Calu3 (cell line): Measurements from ENCODE around the gene ECM1. TPM values are rescaled to one million over a fixed set of nuclear protein-coding genes. Genes with fewer than 3 reads are reported as not detected.
A peak's percentile ranks its signal among the peaks of the same experiment; 100 is the strongest.

Source experiments
- BruUV-seq: library from RNA; stranded (reverse); fragments of 400-500 nt; replicated peaks from 2 replicates; lab custom pipeline; 2021; lab: Mats Ljungman, UMichigan
- CTCF ChIA-PET: fragments of 300-600 bp; sonication (Branson Sonifier 250); formaldehyde crosslinking; loops from one replicate; lab custom pipeline; 2022; ENCODE audit warnings: antibody characterized with exemption; lab: Charles Lee
- DNase-seq: peaks from one replicate; pipeline ENCODE4 v3.0.0; 2022
- H3K27ac Mint-ChIP-seq: one replicate; pipeline ENCODE4 v1.8.0; 2022; ENCODE audit warnings: mixed read lengths; ENCODE audit not compliant: unreplicated experiment
- H3K27me3 Mint-ChIP-seq: one replicate; pipeline ENCODE4 v1.8.0; 2022; ENCODE audit warnings: mixed read lengths; ENCODE audit not compliant: unreplicated experiment
- H3K36me3 Mint-ChIP-seq: one replicate; pipeline ENCODE4 v1.8.0; 2022; ENCODE audit warnings: mild to moderate bottlenecking, moderate library complexity, mixed read lengths; ENCODE audit not compliant: insufficient read depth, unreplicated experiment
- H3K4me1 Mint-ChIP-seq: one replicate; pipeline ENCODE4 v1.8.0; 2022; ENCODE audit warnings: mild to moderate bottlenecking, low read depth, mixed read lengths; ENCODE audit not compliant: unreplicated experiment
- H3K4me3 Mint-ChIP-seq: one replicate; pipeline ENCODE4 v1.8.0; 2022; ENCODE audit warnings: mild to moderate bottlenecking, low read depth, moderate library complexity, mixed read lengths; ENCODE audit not compliant: unreplicated experiment
- H3K9me3 Mint-ChIP-seq: one replicate; pipeline ENCODE4 v1.8.0; 2022; ENCODE audit warnings: low read depth, mixed read lengths; ENCODE audit not compliant: unreplicated experiment
- CTCF ChIP-seq: fragments of 200-600 bp; IDR thresholded peaks from one replicate; pipeline ENCODE4 v1.8.0; 2022; ENCODE audit warnings: antibody characterized with exemption; ENCODE audit not compliant: unreplicated experiment
- intact Hi-C: fragments of 100-400 bp; cut with micrococcal nuclease; formaldehyde crosslinking; loops from one replicate; pipeline ENCODE4 v1.10.0; 2022; ENCODE audit not compliant: unreplicated experiment
- total RNA-seq: library from RNA; stranded (reverse); gene quantifications from 2 replicates; pipeline ENCODE4 v1.2.3, GENCODE V29; 2022

ECM1 gene
- total RNA-seq, 1 experiment from 2014 or later = 1.6 TPM

GRCh38 chr1:150514260-150514659 lies 6.4 kb downstream of the ECM1 start:
- no peak for TF ChIP-seq CTCF
- Mint-ChIP-seq H3K36me3 (peaks cover 21% of the 10 kb centered on the region), H3K9me3 (no peaks in the 10 kb centered on the region), H3K27ac (no peak overlapping the region), H3K4me3 (peak overlapping the region; percentile 73), H3K4me1 (peaks cover 12% of the 10 kb centered on the region), H3K27me3 (no peaks in the 10 kb centered on the region)
- intact Hi-C loops = no loop called here
- CTCF ChIA-PET = interaction anchor here (0.6 kb wide), 1 partner anchor 20 kb away, joined by 3 read pairs; no protein-coding TSS in a partner anchor
- no TSS peak for BruUV-seq
- no peak for DNase-seq

- no peak for TF ChIP-seq CTCF
- no peak for DNase-seq
- H3K4me3 Mint-ChIP-seq = peak overlapping the region; percentile 73
- intact Hi-C loops = no loop called here
- CTCF ChIA-PET = interaction anchor here (0.6 to 1.6 kb wide), 6 partner anchors 14 to 152 kb away, joined by 3 to 24 read pairs (median 7); partner anchors contain the start of gene RPRD2
- no peaks in the 10 kb centered on the region for H3K9me3 Mint-ChIP-seq
- no peaks in the 10 kb centered on the region for H3K27me3 Mint-ChIP-seq
- no TSS peak for BruUV-seq
- peaks cover 12% of the 10 kb centered on the region for H3K4me1 Mint-ChIP-seq
- H3K27ac Mint-ChIP-seq = no peak overlapping the region
- H3K36me3 Mint-ChIP-seq = peaks cover 21% of the 10 kb centered on the region
Observed at GRCh38 chr1:150514913-150515327, 7.0 kb downstream of the ECM1 start.

GRCh38 chr1:150515328-150516049 lies 7.6 kb downstream of the ECM1 start, which contains the start of gene FALEC:
Gene FALEC (plus strand): TSS chr1:150515752.
- Mint-ChIP-seq H3K4me3 (peak within 1 kb of the TSS; percentile 73), H3K4me1 (peaks cover 12% of the 10 kb centered on the region), H3K27ac (peak within 1 kb of the TSS; percentile 1), H3K9me3 (no peaks in the 10 kb centered on the region), H3K36me3 (peaks cover 21% of the 10 kb centered on the region), H3K27me3 (no peaks in the 10 kb centered on the region)
- no peak for TF ChIP-seq CTCF
- intact Hi-C loops = no loop called here
- DNase-seq = peak; percentile 98
- BruUV-seq = no TSS peak
- CTCF ChIA-PET = interaction anchor here (0.6 to 1.6 kb wide), 11 partner anchors 12 to 638 kb away, joined by 3 to 24 read pairs (median 4); partner anchors contain the start of genes RPRD2 and SETDB1

GRCh38 chr1:150516050-150516591 lies 8.2 kb downstream of the ECM1 start:
- intact Hi-C loops = no loop called here
- DNase-seq = peak; percentile 20
- CTCF ChIA-PET = interaction anchor here (0.5 to 1.6 kb wide), 13 partner anchors 12 to 637 kb away, joined by 3 to 24 read pairs (median 4); partner anchors contain the start of genes ENSA, RPRD2 and SETDB1
- Mint-ChIP-seq H3K36me3 (peaks cover 17% of the 10 kb centered on the region), H3K9me3 (no peaks in the 10 kb centered on the region), H3K27ac (peak overlapping the region; percentile 1), H3K4me3 (peak overlapping the region; percentile 73), H3K27me3 (no peaks in the 10 kb centered on the region), H3K4me1 (peaks cover 12% of the 10 kb centered on the region)
- no peak for TF ChIP-seq CTCF
- BruUV-seq = TSS peak; percentile 45
